ENCODE results near the gene WNT9A. TPM values are rescaled to one million over a fixed set of nuclear protein-coding genes. Genes with fewer than 3 reads are reported as not detected.
A peak's percentile ranks its signal among the peaks of the same experiment; 100 is the strongest.

Gene WNT9A
- total RNA-seq, 1 donor from 2014 or later: 0.64 TPM

GRCh38 chr1:227941509-227942020 lies 6.2 kb downstream of the WNT9A start:
- DNase-seq (ENCODE audit: low read depth in 2 of 2): no peak

GRCh38 chr1:227940791-227941241 lies 6.9 kb downstream of the WNT9A start:
- no peak for DNase-seq (ENCODE audit: low read depth in 2 of 2)

- DNase-seq (ENCODE audit: low read depth in 2 of 2): peak in 1 of 2 donors; percentile 9
These were observed 7.7 kb downstream of the WNT9A start for GRCh38 chr1:227939791-227940771.

- DNase-seq (ENCODE audit: low read depth in 2 of 2): no peak
These were observed 8.6 kb downstream of the WNT9A start for GRCh38 chr1:227938911-227939790.

GRCh38 chr1:227938276-227938675 lies 9.5 kb downstream of the WNT9A start:
- no peak for DNase-seq (ENCODE audit: low read depth in 2 of 2)

GRCh38 chr1:227937838-227938145 lies 9.9 kb downstream of the WNT9A start:
- no peak for DNase-seq (ENCODE audit: low read depth in 2 of 2)

GRCh38 chr1:227937031-227937837 lies 10.5 kb downstream of the WNT9A start:
- no peak for DNase-seq (ENCODE audit: low read depth in 2 of 2)

- DNase-seq (ENCODE audit: low read depth in 2 of 2): no peak
These were observed 11.9 kb downstream of the WNT9A start for GRCh38 chr1:227935826-227936225.

- DNase-seq (ENCODE audit: low read depth in 2 of 2): peak in 1 of 2 donors; percentile 46
These were observed 13.0 kb downstream of the WNT9A start for GRCh38 chr1:227934476-227935313.

GRCh38 chr1:227929751-227930472 lies 17.8 kb downstream of the WNT9A start:
- no peak for DNase-seq (ENCODE audit: low read depth in 2 of 2)

GRCh38 chr1:227928811-227929375 lies 18.8 kb downstream of the WNT9A start:
- no peak for DNase-seq (ENCODE audit: low read depth in 2 of 2)

- DNase-seq (ENCODE audit: low read depth in 2 of 2): no peak
These were observed 19.6 kb downstream of the WNT9A start for GRCh38 chr1:227927971-227928741.

- no peak for DNase-seq (ENCODE audit: low read depth in 2 of 2)
These were observed 20.5 kb downstream of the WNT9A start for GRCh38 chr1:227926896-227927885.

GRCh38 chr1:227926216-227926791 lies 21.4 kb downstream of the WNT9A start:
- DNase-seq (ENCODE audit: low read depth in 2 of 2): no peak

- DNase-seq (ENCODE audit: low read depth in 2 of 2): no peak
These were observed 22.0 kb downstream of the WNT9A start for GRCh38 chr1:227925582-227926198.

- no peak for DNase-seq (ENCODE audit: low read depth in 2 of 2)
These were observed 22.7 kb downstream of the WNT9A start for GRCh38 chr1:227924833-227925574.

Data from dermis microvascular lymphatic vessel endothelial cell (primary cell).